ENCODE measurements around the gene ZFC3H1. TPM values are rescaled to one million over a fixed set of nuclear protein-coding genes. Genes with fewer than 3 reads are reported as not detected.

ZFC3H1 gene
- total RNA-seq, 1 donor from 2014 or later, result 58.6 TPM

GRCh38 chr12:71664411-71665089 lies 902 bp upstream of the ZFC3H1 start:
- Mint-ChIP-seq H3K4me3 (peak overlapping the region; percentile 97), H3K27ac (peak overlapping the region; percentile 99), H3K27me3 (ENCODE audit: insufficient read depth) (no peaks in the 10 kb centered on the region), H3K36me3 (ENCODE audit: low read depth) (peaks cover 28% of the 10 kb centered on the region), H3K9me3 (no peaks in the 10 kb centered on the region), H3K4me1 (ENCODE audit: low read depth) (peaks cover 35% of the 10 kb centered on the region)
- intact Hi-C loops (cut with micrococcal nuclease), result loop anchor here (1.0 to 2.0 kb wide), 5 partner anchors 22 to 1926 kb away; partner anchors contain the start of genes RAB3IP, TBC1D15, TMEM19 and TPH2
- no peak for DNase-seq (ENCODE audit: low spot score)

- Mint-ChIP-seq H3K27me3 (ENCODE audit: insufficient read depth) (no peaks in the 10 kb centered on the region), H3K4me1 (ENCODE audit: low read depth) (peaks cover 46% of the 10 kb centered on the region), H3K36me3 (ENCODE audit: low read depth) (peaks cover 39% of the 10 kb centered on the region), H3K27ac (peak overlapping the region; percentile 99), H3K9me3 (no peaks in the 10 kb centered on the region), H3K4me3 (peak overlapping the region; percentile 97)
- intact Hi-C loops (cut with micrococcal nuclease), result loop anchor here (1.0 to 2.0 kb wide), 3 partner anchors 26 to 1420 kb away; partner anchors contain the start of genes CNOT2 and RAB21
- DNase-seq (ENCODE audit: low spot score), result peak; percentile 56
Measured at GRCh38 chr12:71662849-71663560, 643 bp downstream of the ZFC3H1 start.

- Mint-ChIP-seq H3K27me3 (ENCODE audit: insufficient read depth) (no peaks in the 10 kb centered on the region), H3K9me3 (no peaks in the 10 kb centered on the region), H3K4me3 (peak overlapping the region; percentile 97), H3K27ac (peak overlapping the region; percentile 99), H3K36me3 (ENCODE audit: low read depth) (peaks cover 41% of the 10 kb centered on the region), H3K4me1 (ENCODE audit: low read depth) (peaks cover 40% of the 10 kb centered on the region)
- no peak for DNase-seq (ENCODE audit: low spot score)
- intact Hi-C loops (cut with micrococcal nuclease), result loop anchor here (2.0 kb wide), 1 partner anchor 25 kb away; no protein-coding TSS in a partner anchor
Measured at GRCh38 chr12:71661977-71662530, 1.6 kb downstream of the ZFC3H1 start.

GRCh38 chr12:71656740-71657139 lies 6.9 kb downstream of the ZFC3H1 start:
- DNase-seq (ENCODE audit: low spot score), result no peak
- peaks cover 49% of the 10 kb centered on the region for H3K36me3 Mint-ChIP-seq (ENCODE audit: low read depth)
- H3K27ac Mint-ChIP-seq, result no peak overlapping the region
- H3K4me1 Mint-ChIP-seq (ENCODE audit: low read depth), result peaks cover 36% of the 10 kb centered on the region
- intact Hi-C loops (cut with micrococcal nuclease), result no loop called here
- no peak overlapping the region for H3K4me3 Mint-ChIP-seq
- H3K9me3 Mint-ChIP-seq, result peaks cover 4% of the 10 kb centered on the region
- no peaks in the 10 kb centered on the region for H3K27me3 Mint-ChIP-seq (ENCODE audit: insufficient read depth)

- peaks cover 48% of the 10 kb centered on the region for H3K36me3 Mint-ChIP-seq (ENCODE audit: low read depth)
- peaks cover 33% of the 10 kb centered on the region for H3K4me1 Mint-ChIP-seq (ENCODE audit: low read depth)
- peak overlapping the region; percentile 64 for H3K4me3 Mint-ChIP-seq
- intact Hi-C loops (cut with micrococcal nuclease), result no loop called here
- H3K27me3 Mint-ChIP-seq (ENCODE audit: insufficient read depth), result no peaks in the 10 kb centered on the region
- no peak overlapping the region for H3K27ac Mint-ChIP-seq
- DNase-seq (ENCODE audit: low spot score), result no peak
- peaks cover 4% of the 10 kb centered on the region for H3K9me3 Mint-ChIP-seq
Measured at GRCh38 chr12:71655907-71656306, 7.7 kb downstream of the ZFC3H1 start.

- DNase-seq (ENCODE audit: low spot score), result no peak
- peaks cover 4% of the 10 kb centered on the region for H3K9me3 Mint-ChIP-seq
- H3K27ac Mint-ChIP-seq, result peak overlapping the region; percentile 54
- H3K4me1 Mint-ChIP-seq (ENCODE audit: low read depth), result peaks cover 33% of the 10 kb centered on the region
- intact Hi-C loops (cut with micrococcal nuclease), result no loop called here
- no peaks in the 10 kb centered on the region for H3K27me3 Mint-ChIP-seq (ENCODE audit: insufficient read depth)
- peaks cover 48% of the 10 kb centered on the region for H3K36me3 Mint-ChIP-seq (ENCODE audit: low read depth)
- peak overlapping the region; percentile 64 for H3K4me3 Mint-ChIP-seq
Measured at GRCh38 chr12:71655495-71655894, 8.2 kb downstream of the ZFC3H1 start.

- DNase-seq (ENCODE audit: low spot score), result no peak
- Mint-ChIP-seq H3K4me1 (ENCODE audit: low read depth) (peaks cover 34% of the 10 kb centered on the region), H3K36me3 (ENCODE audit: low read depth) (peaks cover 43% of the 10 kb centered on the region), H3K27ac (no peak overlapping the region), H3K9me3 (peaks cover 4% of the 10 kb centered on the region), H3K27me3 (ENCODE audit: insufficient read depth) (no peaks in the 10 kb centered on the region), H3K4me3 (no peak overlapping the region)
- intact Hi-C loops (cut with micrococcal nuclease), result no loop called here
Measured at GRCh38 chr12:71654200-71654599, 9.4 kb downstream of the ZFC3H1 start.

- Mint-ChIP-seq H3K4me3 (no peak overlapping the region), H3K27ac (no peak overlapping the region), H3K36me3 (ENCODE audit: low read depth) (peaks cover 39% of the 10 kb centered on the region), H3K4me1 (ENCODE audit: low read depth) (peaks cover 28% of the 10 kb centered on the region), H3K9me3 (peaks cover 4% of the 10 kb centered on the region), H3K27me3 (ENCODE audit: insufficient read depth) (no peaks in the 10 kb centered on the region)
- intact Hi-C loops (cut with micrococcal nuclease), result no loop called here
- no peak for DNase-seq (ENCODE audit: low spot score)
Measured at GRCh38 chr12:71653137-71653536, 10.5 kb downstream of the ZFC3H1 start.

GRCh38 chr12:71652656-71653055 lies 11.0 kb downstream of the ZFC3H1 start:
- intact Hi-C loops (cut with micrococcal nuclease), result no loop called here
- H3K27ac Mint-ChIP-seq, result no peak overlapping the region
- H3K4me1 Mint-ChIP-seq (ENCODE audit: low read depth), result peaks cover 28% of the 10 kb centered on the region
- H3K27me3 Mint-ChIP-seq (ENCODE audit: insufficient read depth), result no peaks in the 10 kb centered on the region
- H3K9me3 Mint-ChIP-seq, result peaks cover 4% of the 10 kb centered on the region
- no peak overlapping the region for H3K4me3 Mint-ChIP-seq
- no peak for DNase-seq (ENCODE audit: low spot score)
- peaks cover 37% of the 10 kb centered on the region for H3K36me3 Mint-ChIP-seq (ENCODE audit: low read depth)

- Mint-ChIP-seq H3K9me3 (no peaks in the 10 kb centered on the region), H3K27ac (no peak overlapping the region), H3K4me1 (ENCODE audit: low read depth) (peaks cover 27% of the 10 kb centered on the region), H3K4me3 (no peak overlapping the region), H3K27me3 (ENCODE audit: insufficient read depth) (no peaks in the 10 kb centered on the region), H3K36me3 (ENCODE audit: low read depth) (peaks cover 29% of the 10 kb centered on the region)
- DNase-seq (ENCODE audit: low spot score), result no peak
- intact Hi-C loops (cut with micrococcal nuclease), result no loop called here
Measured at GRCh38 chr12:71649401-71649800, 14.2 kb downstream of the ZFC3H1 start.

- Mint-ChIP-seq H3K9me3 (no peaks in the 10 kb centered on the region), H3K4me3 (no peak overlapping the region), H3K27ac (no peak overlapping the region), H3K27me3 (ENCODE audit: insufficient read depth) (no peaks in the 10 kb centered on the region), H3K36me3 (ENCODE audit: low read depth) (peaks cover 33% of the 10 kb centered on the region), H3K4me1 (ENCODE audit: low read depth) (peaks cover 31% of the 10 kb centered on the region)
- intact Hi-C loops (cut with micrococcal nuclease), result no loop called here
- DNase-seq (ENCODE audit: low spot score), result no peak
Measured at GRCh38 chr12:71648537-71648936, 15.1 kb downstream of the ZFC3H1 start.

GRCh38 chr12:71646512-71646911 lies 17.1 kb downstream of the ZFC3H1 start:
- H3K27ac Mint-ChIP-seq, result no peak overlapping the region
- peaks cover 48% of the 10 kb centered on the region for H3K36me3 Mint-ChIP-seq (ENCODE audit: low read depth)
- peaks cover 43% of the 10 kb centered on the region for H3K4me1 Mint-ChIP-seq (ENCODE audit: low read depth)
- H3K27me3 Mint-ChIP-seq (ENCODE audit: insufficient read depth), result no peaks in the 10 kb centered on the region
- H3K9me3 Mint-ChIP-seq, result no peaks in the 10 kb centered on the region
- no peak for DNase-seq (ENCODE audit: low spot score)
- intact Hi-C loops (cut with micrococcal nuclease), result no loop called here
- H3K4me3 Mint-ChIP-seq, result no peak overlapping the region

- Mint-ChIP-seq H3K9me3 (no peaks in the 10 kb centered on the region), H3K4me1 (ENCODE audit: low read depth) (peaks cover 47% of the 10 kb centered on the region), H3K36me3 (ENCODE audit: low read depth) (peaks cover 53% of the 10 kb centered on the region), H3K4me3 (no peak overlapping the region), H3K27me3 (ENCODE audit: insufficient read depth) (no peaks in the 10 kb centered on the region), H3K27ac (peak overlapping the region; percentile 45)
- no peak for DNase-seq (ENCODE audit: low spot score)
- intact Hi-C loops (cut with micrococcal nuclease), result no loop called here
Measured at GRCh38 chr12:71645268-71645667, 18.4 kb downstream of the ZFC3H1 start.
